Neural crest cell (in vitro differentiated cells): Measurements from ENCODE around the gene ZNF814. TPM values are rescaled to one million over a fixed set of nuclear protein-coding genes. Genes with fewer than 3 reads are reported as not detected.

Experiments
- DNase-seq: peaks from one replicate; pipeline ENCODE4 v3.0.0; 2021; ENCODE audit warnings: low read depth, mixed read lengths, low spot score
- H3K27ac Mint-ChIP-seq: one replicate; pipeline ENCODE4 v1.8.0; 2021; ENCODE audit warnings: mild to moderate bottlenecking, mixed read lengths; ENCODE audit not compliant: unreplicated experiment
- H3K27me3 Mint-ChIP-seq: 2 replicates; pipeline ENCODE4 v1.8.0; 2021; ENCODE audit warnings: low read depth, mild to moderate bottlenecking, mixed read lengths
- H3K36me3 Mint-ChIP-seq: 2 replicates; pipeline ENCODE4 v1.8.0; 2021; ENCODE audit warnings: low read depth, mild to moderate bottlenecking, mixed read lengths
- H3K4me1 Mint-ChIP-seq: 2 replicates; pipeline ENCODE4 v1.8.0; 2021; ENCODE audit warnings: mixed read lengths
- H3K4me3 Mint-ChIP-seq: one replicate; pipeline ENCODE4 v1.8.0; 2021; ENCODE audit warnings: mild to moderate bottlenecking, mixed read lengths
- H3K9me3 Mint-ChIP-seq: 2 replicates; pipeline ENCODE4 v1.8.0; 2021; ENCODE audit warnings: mixed read lengths
- CTCF ChIP-seq: fragments of 200-600 bp; sonication (generic); conservative IDR thresholded peaks from 2 replicates; pipeline ENCODE4 v1.5.0; 2021; ENCODE audit warnings: antibody characterized with exemption, mild to moderate bottlenecking
- total RNA-seq: library from RNA; stranded (reverse); gene quantifications from 2 replicates; pipeline ENCODE4 v1.2.1, GENCODE V29; 2021

The ZNF814 gene
- total RNA-seq, 1 donor from 2014 or later: 44.3 TPM

GRCh38 chr19:57820599-57820998 is 68.2 kb downstream of the ZNF814 start:
- Mint-ChIP-seq H3K27me3 (no peaks in the 10 kb centered on the region), H3K36me3 (peaks cover 5% of the 10 kb centered on the region), H3K9me3 (no peaks in the 10 kb centered on the region), H3K27ac (no peak overlapping the region), H3K4me1 (peaks cover 33% of the 10 kb centered on the region), H3K4me3 (peak overlapping the region; percentile 99)
- TF ChIP-seq CTCF: no peak
- DNase-seq: no peak

- peak overlapping the region; percentile 99 for H3K4me3 Mint-ChIP-seq
- no peaks in the 10 kb centered on the region for H3K9me3 Mint-ChIP-seq
- peaks cover 5% of the 10 kb centered on the region for H3K36me3 Mint-ChIP-seq
- H3K27ac Mint-ChIP-seq: peak overlapping the region; percentile 95
- H3K4me1 Mint-ChIP-seq: peaks cover 39% of the 10 kb centered on the region
- peak; percentile 48 for DNase-seq
- TF ChIP-seq CTCF: no peak
- H3K27me3 Mint-ChIP-seq: no peaks in the 10 kb centered on the region
Observed at GRCh38 chr19:57819475-57820148, 69.2 kb downstream of the ZNF814 start.

- H3K4me1 Mint-ChIP-seq: peaks cover 46% of the 10 kb centered on the region
- H3K4me3 Mint-ChIP-seq: peak overlapping the region; percentile 99
- TF ChIP-seq CTCF: no peak
- H3K36me3 Mint-ChIP-seq: peaks cover 5% of the 10 kb centered on the region
- H3K9me3 Mint-ChIP-seq: no peaks in the 10 kb centered on the region
- H3K27ac Mint-ChIP-seq: no peak overlapping the region
- H3K27me3 Mint-ChIP-seq: no peaks in the 10 kb centered on the region
- no peak for DNase-seq
Observed at GRCh38 chr19:57818378-57818777, 70.5 kb downstream of the ZNF814 start.

- no peak for TF ChIP-seq CTCF
- Mint-ChIP-seq H3K27ac (no peak overlapping the region), H3K36me3 (peaks cover 5% of the 10 kb centered on the region), H3K4me1 (peaks cover 47% of the 10 kb centered on the region), H3K9me3 (no peaks in the 10 kb centered on the region), H3K4me3 (peak overlapping the region; percentile 99), H3K27me3 (no peaks in the 10 kb centered on the region)
- DNase-seq: no peak
Observed at GRCh38 chr19:57817976-57818375, 70.9 kb downstream of the ZNF814 start.

- no peak for DNase-seq
- Mint-ChIP-seq H3K4me3 (peak overlapping the region; percentile 72), H3K27ac (no peak overlapping the region)
Observed at GRCh38 chr19:57816652-57817051, 72.2 kb downstream of the ZNF814 start.

More at GRCh38 chr19:57816652-57817051, 72.2 kb downstream of the ZNF814 start:
- no peak for TF ChIP-seq CTCF
- Mint-ChIP-seq H3K9me3 (no peaks in the 10 kb centered on the region), H3K36me3 (no peaks in the 10 kb centered on the region), H3K27me3 (no peaks in the 10 kb centered on the region), H3K4me1 (peaks cover 44% of the 10 kb centered on the region)
